Sigmoid colon (tissue), 4 donors: ENCODE results near the gene PCDH19.

Experiments used
- EP300 ChIP-seq, 4 donors: sonication (generic); formaldehyde crosslinking; IDR thresholded peaks; one replicate each; pipeline ENCODE4 v1.6.1; 2017; ENCODE audit warnings: antibody characterized with exemption in 4 of 4
- POLR2A ChIP-seq, 2 donors: fragments of 450-650 bp; IDR thresholded peaks; one replicate each; pipeline ENCODE4 v1.6.1; 2016; ENCODE audit warnings: antibody characterized with exemption in 2 of 2, mild to moderate bottlenecking in 2 of 2, moderate library complexity in 2 of 2
- POLR2AphosphoS5 ChIP-seq, 4 donors: sonication (generic); formaldehyde crosslinking; IDR thresholded peaks; one replicate each; pipeline ENCODE4 v1.6.1; 2017; ENCODE audit warnings: antibody characterized with exemption in 4 of 4
- TF ChIP-seq, protein P1 (sequence below), 4 experiments: fragments of 450-650 bp in 3 of 4; fragments of 200-600 bp in 1 of 4; IDR thresholded peaks; one replicate each; pipeline ENCODE4 v1.5.1; 2016 to 2019; ENCODE audit warnings: antibody characterized with exemption in 4 of 4, mild to moderate bottlenecking in 3 of 4, moderate library complexity in 2 of 4

DNA sequence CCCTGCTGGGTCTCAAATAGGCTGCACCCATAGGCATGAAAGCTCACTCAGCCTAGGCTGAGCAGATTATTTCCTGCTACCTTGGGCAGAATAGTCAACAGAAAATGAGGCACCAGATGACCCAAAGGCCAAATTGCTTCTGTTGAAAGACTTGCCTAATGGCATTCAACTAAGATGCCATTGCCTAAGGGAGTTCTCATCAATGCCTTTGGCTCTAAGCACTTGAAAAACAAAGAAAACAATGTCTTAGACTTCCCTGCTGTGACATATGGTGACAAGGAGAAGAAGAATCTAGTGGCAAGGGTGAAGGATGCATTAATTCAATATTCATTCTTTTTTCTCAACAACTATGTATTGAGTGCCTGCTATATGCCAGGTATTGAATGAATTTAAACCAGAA is 25.7 kb upstream of the PCDH19 start:
- TF ChIP-seq POLR2A (IDR thresholded peaks at IDR 0.05) (no peak), EP300 (IDR thresholded peaks at IDR 0.05) (no peak), POLR2AphosphoS5 (IDR thresholded peaks at IDR 0.05) (no peak)
- TF ChIP-seq, protein P1, sequence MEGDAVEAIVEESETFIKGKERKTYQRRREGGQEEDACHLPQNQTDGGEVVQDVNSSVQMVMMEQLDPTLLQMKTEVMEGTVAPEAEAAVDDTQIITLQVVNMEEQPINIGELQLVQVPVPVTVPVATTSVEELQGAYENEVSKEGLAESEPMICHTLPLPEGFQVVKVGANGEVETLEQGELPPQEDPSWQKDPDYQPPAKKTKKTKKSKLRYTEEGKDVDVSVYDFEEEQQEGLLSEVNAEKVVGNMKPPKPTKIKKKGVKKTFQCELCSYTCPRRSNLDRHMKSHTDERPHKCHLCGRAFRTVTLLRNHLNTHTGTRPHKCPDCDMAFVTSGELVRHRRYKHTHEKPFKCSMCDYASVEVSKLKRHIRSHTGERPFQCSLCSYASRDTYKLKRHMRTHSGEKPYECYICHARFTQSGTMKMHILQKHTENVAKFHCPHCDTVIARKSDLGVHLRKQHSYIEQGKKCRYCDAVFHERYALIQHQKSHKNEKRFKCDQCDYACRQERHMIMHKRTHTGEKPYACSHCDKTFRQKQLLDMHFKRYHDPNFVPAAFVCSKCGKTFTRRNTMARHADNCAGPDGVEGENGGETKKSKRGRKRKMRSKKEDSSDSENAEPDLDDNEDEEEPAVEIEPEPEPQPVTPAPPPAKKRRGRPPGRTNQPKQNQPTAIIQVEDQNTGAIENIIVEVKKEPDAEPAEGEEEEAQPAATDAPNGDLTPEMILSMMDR (IDR thresholded peaks at IDR 0.05): no peak
